22Rv1 (cell line): ENCODE data around the gene BPIFB3.

Experiments used
- ZFX ChIP-seq: fragments of 450-650 bp; IDR thresholded peaks from 2 replicates; pipeline ENCODE4 v1.6.1; 2017; ENCODE audit warnings: antibody characterized with exemption, borderline replicate concordance
- TF ChIP-seq, protein P1 (sequence below): fragments of 450-650 bp; IDR thresholded peaks from 2 replicates; pipeline ENCODE4 v1.5.1; 2017; ENCODE audit warnings: mild to moderate bottlenecking

DNA sequence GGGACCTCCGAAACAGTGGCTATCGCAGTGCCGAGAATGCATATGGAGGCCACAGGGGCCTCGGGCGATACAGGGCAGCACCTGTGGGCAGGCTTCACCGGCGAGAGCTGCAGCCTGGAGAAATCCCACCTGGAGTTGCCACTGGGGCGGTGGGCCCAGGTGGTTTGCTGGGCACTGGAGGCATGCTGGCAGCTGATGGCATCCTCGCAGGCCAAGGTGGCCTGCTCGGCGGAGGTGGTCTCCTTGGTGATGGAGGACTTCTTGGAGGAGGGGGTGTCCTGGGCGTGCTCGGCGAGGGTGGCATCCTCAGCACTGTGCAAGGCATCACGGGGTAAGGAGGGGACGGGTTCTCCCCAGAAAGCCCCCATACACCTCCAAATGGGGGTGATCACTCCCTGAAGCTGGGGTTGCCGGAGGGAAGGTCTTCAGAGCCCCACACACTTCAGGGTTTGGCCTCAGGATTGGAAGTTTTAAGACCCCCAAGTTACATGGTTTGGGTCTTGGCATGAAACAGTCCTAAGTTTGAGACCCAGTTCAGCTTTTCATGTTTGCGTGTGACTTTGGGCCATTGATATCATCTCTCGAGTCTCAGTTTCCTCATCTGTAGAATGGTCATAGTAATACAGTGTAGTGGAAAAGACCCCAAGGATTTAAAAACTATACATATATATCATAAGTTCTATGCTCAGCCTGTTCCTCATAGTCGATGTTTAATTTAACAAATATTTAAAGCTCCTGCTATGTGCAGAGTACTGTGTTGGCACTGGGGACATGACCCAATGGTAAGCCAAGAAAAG is 30.0 kb downstream of the BPIFB3 start:
- TF ChIP-seq, protein P1, sequence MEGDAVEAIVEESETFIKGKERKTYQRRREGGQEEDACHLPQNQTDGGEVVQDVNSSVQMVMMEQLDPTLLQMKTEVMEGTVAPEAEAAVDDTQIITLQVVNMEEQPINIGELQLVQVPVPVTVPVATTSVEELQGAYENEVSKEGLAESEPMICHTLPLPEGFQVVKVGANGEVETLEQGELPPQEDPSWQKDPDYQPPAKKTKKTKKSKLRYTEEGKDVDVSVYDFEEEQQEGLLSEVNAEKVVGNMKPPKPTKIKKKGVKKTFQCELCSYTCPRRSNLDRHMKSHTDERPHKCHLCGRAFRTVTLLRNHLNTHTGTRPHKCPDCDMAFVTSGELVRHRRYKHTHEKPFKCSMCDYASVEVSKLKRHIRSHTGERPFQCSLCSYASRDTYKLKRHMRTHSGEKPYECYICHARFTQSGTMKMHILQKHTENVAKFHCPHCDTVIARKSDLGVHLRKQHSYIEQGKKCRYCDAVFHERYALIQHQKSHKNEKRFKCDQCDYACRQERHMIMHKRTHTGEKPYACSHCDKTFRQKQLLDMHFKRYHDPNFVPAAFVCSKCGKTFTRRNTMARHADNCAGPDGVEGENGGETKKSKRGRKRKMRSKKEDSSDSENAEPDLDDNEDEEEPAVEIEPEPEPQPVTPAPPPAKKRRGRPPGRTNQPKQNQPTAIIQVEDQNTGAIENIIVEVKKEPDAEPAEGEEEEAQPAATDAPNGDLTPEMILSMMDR = no peak
- no peak for TF ChIP-seq ZFX
